Measurements from ENCODE around the gene ATXN7L2.
A peak's percentile ranks its signal among the peaks of the same experiment; 100 is the strongest.

Gene ATXN7L2

GRCh38 chr1:109488201-109488600 lies 4.5 kb downstream of the ATXN7L2 start:
- H3K9me3 Mint-ChIP-seq, result no peaks in the 10 kb centered on the region
- no peak for DNase-seq
- no peak overlapping the region for H3K4me3 Mint-ChIP-seq
- no peak for ATAC-seq
- H3K4me1 Mint-ChIP-seq, result peaks cover 36% of the 10 kb centered on the region
- peak overlapping the region in 1 of 2 donors; percentile 57 for H3K27ac Mint-ChIP-seq
- H3K27me3 Mint-ChIP-seq, result no peaks in the 10 kb centered on the region

- Mint-ChIP-seq H3K27ac (peak overlapping the region in 1 of 2 donors; percentile 91), H3K4me1 (peaks cover 33% of the 10 kb centered on the region), H3K9me3 (no peaks in the 10 kb centered on the region), H3K4me3 (no peak overlapping the region), H3K27me3 (no peaks in the 10 kb centered on the region)
- no peak for ATAC-seq
- no peak for DNase-seq
Observed at GRCh38 chr1:109488696-109489095, 5.0 kb downstream of the ATXN7L2 start.

GRCh38 chr1:109490029-109490933 lies 6.6 kb downstream of the ATXN7L2 start:
- no peaks in the 10 kb centered on the region for H3K27me3 Mint-ChIP-seq
- H3K4me1 Mint-ChIP-seq, result peaks cover 34% of the 10 kb centered on the region
- ATAC-seq (peak; percentile 39), DNase-seq (peak; percentile 64 to 67)
- no peak overlapping the region for H3K27ac Mint-ChIP-seq
- no peaks in the 10 kb centered on the region for H3K9me3 Mint-ChIP-seq
- H3K4me3 Mint-ChIP-seq, result no peak overlapping the region

- H3K27ac Mint-ChIP-seq, result no peak overlapping the region
- no peaks in the 10 kb centered on the region for H3K9me3 Mint-ChIP-seq
- H3K4me3 Mint-ChIP-seq, result no peak overlapping the region
- H3K4me1 Mint-ChIP-seq, result peaks cover 34% of the 10 kb centered on the region
- H3K27me3 Mint-ChIP-seq, result no peaks in the 10 kb centered on the region
- no peak for ATAC-seq
- DNase-seq, result no peak
Observed at GRCh38 chr1:109490934-109491302, 7.2 kb downstream of the ATXN7L2 start.

- Mint-ChIP-seq H3K27me3 (no peaks in the 10 kb centered on the region), H3K4me3 (no peak overlapping the region), H3K27ac (no peak overlapping the region), H3K9me3 (no peaks in the 10 kb centered on the region), H3K4me1 (peaks cover 37% of the 10 kb centered on the region)
- DNase-seq (no peak), ATAC-seq (no peak)
Observed at GRCh38 chr1:109491372-109491771, 7.7 kb downstream of the ATXN7L2 start.

- ATAC-seq, result no peak
- Mint-ChIP-seq H3K27ac (no peak overlapping the region), H3K9me3 (no peaks in the 10 kb centered on the region), H3K27me3 (no peaks in the 10 kb centered on the region), H3K4me3 (no peak overlapping the region), H3K4me1 (peaks cover 41% of the 10 kb centered on the region)
- no peak for DNase-seq
Observed at GRCh38 chr1:109492779-109493178, 9.1 kb downstream of the ATXN7L2 start.

- DNase-seq (no peak), ATAC-seq (no peak)
- H3K4me3 Mint-ChIP-seq, result no peak overlapping the region
- H3K9me3 Mint-ChIP-seq, result no peaks in the 10 kb centered on the region
- H3K27me3 Mint-ChIP-seq, result no peaks in the 10 kb centered on the region
- no peak overlapping the region for H3K27ac Mint-ChIP-seq
- H3K4me1 Mint-ChIP-seq, result peaks cover 44% of the 10 kb centered on the region
Observed at GRCh38 chr1:109493227-109493626, 9.5 kb downstream of the ATXN7L2 start.

GRCh38 chr1:109493805-109494539 lies 10.3 kb downstream of the ATXN7L2 start, which contains the start of gene CYB561D1:
Gene CYB561D1, plus strand, starts transcription at chr1:109494094. Its CDS starts 46 bp downstream, at chr1:109494140.
- H3K4me3 Mint-ChIP-seq, result peak within 1 kb of the TSS; percentile 96 to 99
- DNase-seq (peak; percentile 91 to 93), ATAC-seq (peak; percentile 90)
- no peaks in the 10 kb centered on the region for H3K27me3 Mint-ChIP-seq
- H3K27ac Mint-ChIP-seq, result peak within 1 kb of the TSS; percentile 92 to 96
- peaks cover 51% of the 10 kb centered on the region for H3K4me1 Mint-ChIP-seq
- H3K9me3 Mint-ChIP-seq, result no peaks in the 10 kb centered on the region

- DNase-seq (no peak), ATAC-seq (no peak)
- H3K27ac Mint-ChIP-seq, result no peak overlapping the region
- no peaks in the 10 kb centered on the region for H3K27me3 Mint-ChIP-seq
- H3K4me3 Mint-ChIP-seq, result peak overlapping the region; percentile 24 to 96
- H3K4me1 Mint-ChIP-seq, result peaks cover 69% of the 10 kb centered on the region
- no peaks in the 10 kb centered on the region for H3K9me3 Mint-ChIP-seq
Observed at GRCh38 chr1:109495738-109496137, 12.0 kb downstream of the ATXN7L2 start.

GRCh38 chr1:109497449-109498160 lies 13.9 kb downstream of the ATXN7L2 start:
- DNase-seq (no peak), ATAC-seq (no peak)
- H3K4me1 Mint-ChIP-seq, result peaks cover 87% of the 10 kb centered on the region
- no peaks in the 10 kb centered on the region for H3K27me3 Mint-ChIP-seq
- no peaks in the 10 kb centered on the region for H3K9me3 Mint-ChIP-seq
- peak overlapping the region; percentile 41 to 69 for H3K4me3 Mint-ChIP-seq
- peak overlapping the region in 1 of 2 donors; percentile 73 for H3K27ac Mint-ChIP-seq

GRCh38 chr1:109498161-109498801 lies 14.6 kb downstream of the ATXN7L2 start:
- DNase-seq (no peak), ATAC-seq (no peak)
- H3K27me3 Mint-ChIP-seq, result no peaks in the 10 kb centered on the region
- no peak overlapping the region for H3K27ac Mint-ChIP-seq
- H3K4me1 Mint-ChIP-seq, result peaks cover 93% of the 10 kb centered on the region
- no peaks in the 10 kb centered on the region for H3K9me3 Mint-ChIP-seq
- peak overlapping the region; percentile 41 to 69 for H3K4me3 Mint-ChIP-seq

GRCh38 chr1:109499081-109499480 lies 15.4 kb downstream of the ATXN7L2 start:
- no peaks in the 10 kb centered on the region for H3K27me3 Mint-ChIP-seq

GRCh38 chr1:109499661-109500536 lies 16.2 kb downstream of the ATXN7L2 start:
- no peaks in the 10 kb centered on the region for H3K27me3 Mint-ChIP-seq
- no peaks in the 10 kb centered on the region for H3K9me3 Mint-ChIP-seq
- ATAC-seq, result peak; percentile 28
- H3K27ac Mint-ChIP-seq, result peak overlapping the region; percentile 29 to 68
- H3K4me1 Mint-ChIP-seq, result peaks cover 99% of the 10 kb centered on the region
- DNase-seq, result peak in 1 of 2 donors; percentile 51
- H3K4me3 Mint-ChIP-seq, result peak overlapping the region; percentile 36 to 49

More at GRCh38 chr1:109499081-109499480, 15.4 kb downstream of the ATXN7L2 start:
- Mint-ChIP-seq H3K4me3 (peak overlapping the region; percentile 13 to 49), H3K9me3 (no peaks in the 10 kb centered on the region), H3K27ac (peak overlapping the region in 1 of 2 donors; percentile 29), H3K4me1 (peaks cover 99% of the 10 kb centered on the region)
- DNase-seq, result no peak
- ATAC-seq, result no peak

GRCh38 chr1:109500941-109501381 lies 17.3 kb downstream of the ATXN7L2 start:
- Mint-ChIP-seq H3K4me3 (no peak overlapping the region), H3K27ac (no peak overlapping the region), H3K27me3 (no peaks in the 10 kb centered on the region), H3K9me3 (no peaks in the 10 kb centered on the region), H3K4me1 (peaks cover 99% of the 10 kb centered on the region)
- no peak for DNase-seq
- no peak for ATAC-seq
